ENCODE results near the gene LNP1.

DNA sequence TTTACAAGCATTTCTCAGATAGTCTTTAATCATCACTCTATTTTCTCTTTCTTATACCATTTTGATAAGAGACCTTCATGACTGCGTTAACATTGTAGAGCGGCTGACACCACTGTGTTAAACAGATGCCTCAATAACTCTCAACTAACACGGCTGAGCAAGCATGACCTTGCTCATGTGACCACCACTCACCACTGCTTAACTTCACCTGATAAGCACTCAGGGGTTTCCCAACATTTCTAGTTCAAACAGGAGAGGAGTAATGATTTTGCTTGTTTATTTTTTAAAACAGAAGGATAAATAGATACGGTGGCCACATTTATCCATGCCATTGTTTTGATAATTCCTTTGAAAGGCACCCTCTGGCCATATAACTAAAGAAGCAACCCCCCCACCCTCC, 53.3 kb downstream of the LNP1 start:
- TF ChIP-seq FOXA1 (IDR thresholded peaks at IDR 0.05; ENCODE audit: borderline replicate concordance) (no peak), KLF13 (tag; IDR thresholded peaks at IDR 0.05; ENCODE audit: borderline replicate concordance, low read depth) (no peak)

Measured in K562 (cell line).